Glutamatergic neuron (in vitro differentiated cells): Measurements from ENCODE around the gene PXDN. TPM values are rescaled to one million over a fixed set of nuclear protein-coding genes. Genes with fewer than 3 reads are reported as not detected.

Experiments used
- DNase-seq: peaks from one replicate; pipeline ENCODE4 v3.0.0; 2022
- H3K27ac Mint-ChIP-seq: one replicate; pipeline ENCODE4 v1.8.0; 2020; ENCODE audit warnings: mild to moderate bottlenecking, mixed read lengths, inconsistent platforms; ENCODE audit not compliant: unreplicated experiment
- H3K27me3 Mint-ChIP-seq: one replicate; pipeline ENCODE4 v1.8.0; 2020; ENCODE audit warnings: mild to moderate bottlenecking, moderate library complexity, mixed read lengths, inconsistent platforms; ENCODE audit not compliant: unreplicated experiment
- H3K36me3 Mint-ChIP-seq: one replicate; pipeline ENCODE4 v1.8.0; 2020; ENCODE audit warnings: mild to moderate bottlenecking, mixed read lengths, inconsistent platforms; ENCODE audit not compliant: unreplicated experiment
- H3K4me1 Mint-ChIP-seq: one replicate; pipeline ENCODE4 v1.8.0; 2020; ENCODE audit warnings: mild to moderate bottlenecking, low read depth, mixed read lengths, inconsistent platforms; ENCODE audit not compliant: unreplicated experiment
- H3K4me3 Mint-ChIP-seq: one replicate; pipeline ENCODE4 v1.8.0; 2020; ENCODE audit warnings: mild to moderate bottlenecking, mixed read lengths, inconsistent platforms; ENCODE audit not compliant: unreplicated experiment
- H3K9me3 Mint-ChIP-seq: one replicate; pipeline ENCODE4 v1.8.0; 2020; ENCODE audit warnings: mild to moderate bottlenecking, moderate library complexity, mixed read lengths, inconsistent platforms; ENCODE audit not compliant: unreplicated experiment
- total RNA-seq: library from RNA; stranded (reverse); fragmentation: NEBNext Ultra II Directional; extraction: Animal tissue kit (Norgen Biotek cat#: 25700); gene quantifications from one replicate; pipeline ENCODE4 v1.2.1, GENCODE V29; 2021; ENCODE audit not compliant: unreplicated experiment
- TF ChIP-seq, protein P1 (sequence below): fragments of 200-600 bp; sonication (generic); IDR thresholded peaks from one replicate; pipeline ENCODE4 v1.5.0; 2021; ENCODE audit not compliant: partially characterized antibody, unreplicated experiment

PXDN gene
- total RNA-seq, 1 donor from 2014 or later, result 226 TPM

DNA sequence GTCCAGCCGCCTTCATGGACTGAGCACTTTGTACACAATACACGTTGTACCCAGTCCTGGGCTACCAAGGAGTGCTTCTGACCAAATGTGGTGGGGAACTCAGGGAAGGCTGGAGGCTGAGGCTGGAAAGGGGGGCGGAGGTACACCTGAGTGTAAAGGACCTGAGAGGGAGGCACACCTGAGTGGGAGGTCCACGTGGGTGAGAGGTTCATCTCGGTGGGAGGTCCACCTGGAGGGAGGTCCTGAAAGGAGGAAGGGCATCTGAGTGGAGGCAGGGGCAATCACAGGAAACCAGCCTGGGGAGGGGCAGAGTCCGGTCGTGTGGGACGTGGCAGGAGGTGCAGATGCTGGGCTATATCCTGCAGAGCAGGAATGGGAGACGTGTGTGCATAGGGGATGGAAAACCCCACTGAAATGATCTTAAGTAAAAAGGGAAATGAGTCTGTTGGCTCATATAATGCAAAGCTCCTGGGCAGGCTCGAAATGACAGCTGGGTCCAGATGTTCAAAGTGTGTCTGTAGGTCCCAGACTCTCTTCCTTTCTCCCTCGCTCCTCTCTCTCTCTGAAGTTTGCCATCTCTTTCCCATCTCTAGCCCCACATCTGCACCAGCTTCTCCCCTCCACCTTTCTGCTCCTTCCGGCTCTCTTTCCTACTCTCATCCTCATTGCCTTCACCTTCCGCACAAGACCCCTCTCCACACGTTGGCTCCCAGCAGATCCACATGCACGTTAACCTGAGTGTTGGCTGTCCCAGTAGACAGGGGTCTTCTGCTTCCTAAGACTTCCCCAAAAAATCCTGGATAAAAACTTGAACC lies 137.7 kb downstream of the PXDN start:
- peaks cover 2% of the 10 kb centered on the region for H3K27me3 Mint-ChIP-seq
- H3K4me3 Mint-ChIP-seq, result no peak overlapping the region
- peaks cover 6% of the 10 kb centered on the region for H3K9me3 Mint-ChIP-seq
- DNase-seq, result no peak
- TF ChIP-seq, protein P1, sequence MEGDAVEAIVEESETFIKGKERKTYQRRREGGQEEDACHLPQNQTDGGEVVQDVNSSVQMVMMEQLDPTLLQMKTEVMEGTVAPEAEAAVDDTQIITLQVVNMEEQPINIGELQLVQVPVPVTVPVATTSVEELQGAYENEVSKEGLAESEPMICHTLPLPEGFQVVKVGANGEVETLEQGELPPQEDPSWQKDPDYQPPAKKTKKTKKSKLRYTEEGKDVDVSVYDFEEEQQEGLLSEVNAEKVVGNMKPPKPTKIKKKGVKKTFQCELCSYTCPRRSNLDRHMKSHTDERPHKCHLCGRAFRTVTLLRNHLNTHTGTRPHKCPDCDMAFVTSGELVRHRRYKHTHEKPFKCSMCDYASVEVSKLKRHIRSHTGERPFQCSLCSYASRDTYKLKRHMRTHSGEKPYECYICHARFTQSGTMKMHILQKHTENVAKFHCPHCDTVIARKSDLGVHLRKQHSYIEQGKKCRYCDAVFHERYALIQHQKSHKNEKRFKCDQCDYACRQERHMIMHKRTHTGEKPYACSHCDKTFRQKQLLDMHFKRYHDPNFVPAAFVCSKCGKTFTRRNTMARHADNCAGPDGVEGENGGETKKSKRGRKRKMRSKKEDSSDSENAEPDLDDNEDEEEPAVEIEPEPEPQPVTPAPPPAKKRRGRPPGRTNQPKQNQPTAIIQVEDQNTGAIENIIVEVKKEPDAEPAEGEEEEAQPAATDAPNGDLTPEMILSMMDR, result no peak
- H3K4me1 Mint-ChIP-seq, result peaks cover 23% of the 10 kb centered on the region
- H3K27ac Mint-ChIP-seq, result no peak overlapping the region
- H3K36me3 Mint-ChIP-seq, result no peaks in the 10 kb centered on the region

DNA sequence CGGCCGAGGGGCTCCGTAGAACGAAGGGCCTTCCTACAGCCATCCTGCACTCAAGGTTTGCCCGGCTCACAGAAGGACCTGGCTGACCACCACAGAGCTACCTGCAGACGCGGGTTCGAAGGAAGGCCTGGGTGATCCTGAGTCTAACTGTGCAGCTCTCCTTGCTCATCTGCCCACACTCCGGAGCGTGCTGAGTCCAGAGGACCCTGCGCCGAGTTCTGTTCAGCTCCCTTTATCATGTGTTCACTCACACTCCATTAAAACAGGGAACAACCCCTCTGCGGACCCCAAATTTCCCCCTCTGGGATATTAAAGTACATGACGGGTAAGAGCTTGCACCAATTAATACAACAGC lies 138.3 kb downstream of the PXDN start:
- H3K9me3 Mint-ChIP-seq, result peaks cover 6% of the 10 kb centered on the region
- H3K36me3 Mint-ChIP-seq, result no peaks in the 10 kb centered on the region
- peaks cover 2% of the 10 kb centered on the region for H3K27me3 Mint-ChIP-seq
- H3K4me1 Mint-ChIP-seq, result peaks cover 25% of the 10 kb centered on the region
- TF ChIP-seq, protein P1, result no peak
- no peak overlapping the region for H3K27ac Mint-ChIP-seq
- DNase-seq, result no peak
- H3K4me3 Mint-ChIP-seq, result no peak overlapping the region

DNA sequence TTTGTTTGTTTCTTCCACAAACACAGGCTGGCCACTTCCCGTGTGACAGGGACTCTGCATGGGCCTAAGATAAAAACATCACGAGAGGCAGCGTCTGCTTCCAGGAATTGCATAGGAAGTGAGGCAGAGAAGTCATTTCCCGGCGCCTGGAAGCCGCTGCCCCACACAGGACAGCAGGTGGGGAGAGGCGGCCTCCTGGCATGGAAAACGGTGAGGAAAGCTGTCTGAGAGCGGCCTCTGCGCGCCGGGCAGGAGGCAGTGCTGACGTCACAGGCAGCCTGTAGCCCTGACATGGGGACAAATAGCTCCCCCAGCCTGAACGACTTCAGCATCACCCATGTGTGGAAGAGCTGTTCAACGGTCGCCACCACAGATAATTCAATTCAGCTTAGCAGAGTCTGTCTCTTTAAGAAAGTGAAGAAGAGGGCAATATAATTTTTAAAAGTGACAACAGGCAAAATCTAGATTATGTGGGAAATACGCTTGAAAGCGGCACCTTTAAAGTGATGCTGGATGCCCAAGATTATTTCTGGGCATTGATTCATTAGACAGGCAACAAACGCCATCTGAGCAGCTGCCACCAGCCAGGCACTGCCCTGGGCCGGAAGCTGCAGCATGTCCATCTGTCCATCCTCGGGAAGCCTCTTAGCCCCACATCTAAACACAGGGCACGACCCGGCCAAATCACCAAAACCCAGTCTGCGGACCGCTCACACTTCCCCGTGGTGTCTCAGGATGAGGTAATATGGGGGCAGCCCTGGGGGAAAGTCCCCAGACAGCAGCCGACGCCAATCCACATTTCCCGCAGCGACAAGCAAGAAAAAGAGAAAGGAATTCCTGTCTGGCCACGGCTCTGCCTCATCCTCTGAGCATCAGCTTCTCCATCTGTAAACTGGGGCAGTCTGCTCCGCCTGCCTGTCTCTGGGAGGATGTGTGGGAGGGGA lies 138.9 kb downstream of the PXDN start:
- Mint-ChIP-seq H3K27ac (no peak overlapping the region), H3K4me3 (peak overlapping the region; percentile 22), H3K9me3 (peaks cover 6% of the 10 kb centered on the region), H3K27me3 (peaks cover 2% of the 10 kb centered on the region), H3K4me1 (peaks cover 25% of the 10 kb centered on the region), H3K36me3 (no peaks in the 10 kb centered on the region)
- TF ChIP-seq, protein P1, result no peak
- peak; percentile 63 for DNase-seq

DNA sequence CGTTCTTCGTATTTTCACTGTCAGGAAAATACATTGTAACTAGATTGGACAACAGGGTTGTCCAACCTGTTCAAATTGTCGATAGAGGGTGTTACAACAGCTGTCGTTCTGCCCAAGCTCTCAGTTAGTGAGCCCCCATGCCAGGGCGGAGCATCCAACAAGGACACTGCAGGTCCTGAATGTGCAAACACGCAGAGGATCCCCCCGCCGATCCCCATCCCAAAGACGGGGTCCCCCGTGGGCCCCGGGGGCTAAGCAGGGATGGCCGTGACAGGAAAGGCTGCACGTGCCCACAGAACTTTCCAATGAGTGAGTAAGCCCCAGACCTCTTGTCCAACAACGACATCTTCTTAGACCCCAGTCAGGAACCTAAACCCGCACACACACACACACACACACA lies 140.8 kb downstream of the PXDN start:
- TF ChIP-seq, protein P1, result no peak

More for the DNA sequence above, 140.8 kb downstream of the PXDN start:
- Mint-ChIP-seq H3K36me3 (no peaks in the 10 kb centered on the region), H3K9me3 (peaks cover 6% of the 10 kb centered on the region), H3K27me3 (peaks cover 5% of the 10 kb centered on the region), H3K4me3 (no peak overlapping the region), H3K4me1 (peaks cover 18% of the 10 kb centered on the region), H3K27ac (no peak overlapping the region)
- no peak for DNase-seq
